AG20443 (cell line): Measurements from ENCODE around the gene KCNK6.
"Not testable (repeated sequence)": the region's sequence is repeated elsewhere in the genome, so short reads cannot be mapped to it uniquely, and the experiment has no call there.

Source experiments
- DNase-seq: peaks from one replicate; pipeline ENCODE4 v3.0.0; 2012; ENCODE audit warnings: low spot score, mixed read lengths

The KCNK6 gene

GRCh38 chr19:38324431-38324830 is 4.8 kb downstream of the KCNK6 start:
- DNase-seq = no peak

DNA sequence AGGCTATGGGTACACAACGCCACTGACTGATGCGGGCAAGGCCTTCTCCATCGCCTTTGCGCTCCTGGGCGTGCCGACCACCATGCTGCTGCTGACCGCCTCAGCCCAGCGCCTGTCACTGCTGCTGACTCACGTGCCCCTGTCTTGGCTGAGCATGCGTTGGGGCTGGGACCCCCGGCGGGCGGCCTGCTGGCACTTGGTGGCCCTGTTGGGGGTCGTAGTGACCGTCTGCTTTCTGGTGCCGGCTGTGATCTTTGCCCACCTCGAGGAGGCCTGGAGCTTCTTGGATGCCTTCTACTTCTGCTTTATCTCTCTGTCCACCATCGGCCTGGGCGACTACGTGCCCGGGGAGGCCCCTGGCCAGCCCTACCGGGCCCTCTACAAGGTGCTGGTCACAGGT is 6.9 kb downstream of the KCNK6 start:
- DNase-seq = no peak

- no peak for DNase-seq
Observed at GRCh38 chr19:38329651-38330050, 10.0 kb downstream of the KCNK6 start.

- DNase-seq = no peak
Observed at GRCh38 chr19:38331728-38332127, 12.1 kb downstream of the KCNK6 start.

GRCh38 chr19:38333245-38333644 is 13.6 kb downstream of the KCNK6 start:
- no peak for DNase-seq

GRCh38 chr19:38335949-38336637 is 16.4 kb downstream of the KCNK6 start:
- peak; percentile 95 for DNase-seq

DNA sequence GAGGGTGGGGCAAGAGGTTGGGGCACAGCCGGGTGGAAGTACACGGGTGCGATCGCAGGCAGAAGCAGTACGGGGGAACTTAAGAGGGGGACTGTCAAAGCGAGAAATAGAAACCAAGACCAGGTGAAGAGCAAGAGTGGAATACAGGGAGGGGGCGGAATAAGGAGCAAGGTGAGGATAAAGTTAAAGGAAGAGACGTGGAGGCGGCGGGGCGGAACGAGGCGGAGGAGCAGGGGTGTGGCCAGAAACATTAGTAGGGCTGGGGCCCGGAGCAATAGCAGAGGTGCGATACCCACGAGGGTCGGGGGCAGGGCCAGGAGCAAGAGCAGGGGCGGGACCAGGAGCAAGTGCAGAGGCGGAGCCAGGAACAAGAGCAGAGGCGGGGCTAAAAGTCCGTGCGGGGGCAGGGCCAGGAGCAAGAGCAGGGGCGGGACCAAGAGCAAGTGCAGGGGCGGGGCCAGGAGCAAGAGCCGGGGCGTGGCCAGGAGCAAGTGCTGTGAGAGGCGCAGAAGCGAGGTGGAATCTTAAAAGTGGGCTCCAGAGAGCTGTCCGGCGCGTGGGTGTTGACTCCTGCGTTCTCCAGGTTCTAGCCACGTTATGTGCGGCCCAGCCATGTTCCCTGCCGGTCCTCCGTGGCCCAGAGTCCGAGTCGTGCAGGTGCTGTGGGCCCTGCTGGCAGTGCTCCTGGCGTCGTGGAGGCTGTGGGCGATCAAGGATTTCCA is 17.2 kb downstream of the KCNK6 start:
- DNase-seq = peak; percentile 95

DNA sequence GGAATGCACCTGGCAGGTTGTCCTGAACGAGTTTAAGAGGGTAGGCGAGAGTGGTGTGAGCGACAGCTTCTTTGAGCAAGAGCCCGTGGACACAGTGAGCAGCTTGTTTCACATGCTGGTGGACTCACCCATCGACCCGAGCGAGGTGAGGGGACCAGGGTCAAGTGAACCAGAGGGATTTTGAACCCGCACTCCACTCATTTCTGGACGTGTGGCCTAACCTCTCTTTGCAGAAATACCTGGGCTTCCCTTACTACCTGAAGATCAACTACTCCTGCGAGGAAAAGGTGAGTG is 17.7 kb downstream of the KCNK6 start:
- DNase-seq = no peak

GRCh38 chr19:38339011-38339410 is 19.4 kb downstream of the KCNK6 start:
- DNase-seq = not testable (repeated sequence)

DNA sequence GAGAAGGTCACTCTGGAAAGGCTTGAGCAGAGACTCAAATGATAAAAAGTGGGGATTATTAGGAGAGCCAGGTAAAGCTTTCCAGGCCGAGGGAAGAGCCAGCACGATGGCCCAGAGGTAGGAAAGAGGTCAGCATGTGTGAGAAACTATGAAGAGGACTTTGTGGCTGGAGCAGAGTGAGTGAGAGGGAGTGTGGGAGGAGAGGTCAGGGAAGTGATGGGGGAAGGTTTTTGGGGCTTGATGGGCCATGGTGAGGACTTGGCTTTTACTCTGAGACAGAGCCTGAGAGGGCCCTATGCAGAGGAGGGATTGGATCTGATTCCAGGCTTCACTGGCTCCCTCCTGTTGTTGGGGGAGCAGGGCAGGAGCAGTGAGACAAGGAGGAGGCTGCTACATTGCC is 21.3 kb downstream of the KCNK6 start:
- DNase-seq = no peak

DNA sequence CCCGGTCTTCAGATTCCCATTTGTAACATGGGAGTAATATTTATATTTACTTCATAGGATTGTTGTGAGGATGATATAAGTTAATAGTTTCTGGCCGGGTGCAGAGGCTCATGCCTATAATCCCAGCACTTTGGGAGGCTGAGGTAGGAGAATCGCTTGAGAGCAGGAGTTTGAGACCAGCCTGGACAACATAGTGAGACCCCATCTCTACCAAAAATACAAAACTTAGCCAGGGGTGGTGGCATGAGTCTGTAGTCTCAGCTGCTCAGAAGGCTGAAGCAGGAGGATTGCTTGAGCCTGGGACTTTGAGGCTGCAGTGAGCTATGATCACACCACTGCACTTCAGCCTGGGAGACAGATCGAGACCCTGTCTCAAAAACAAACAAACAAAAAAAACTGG is 27.2 kb downstream of the KCNK6 start:
- no peak for DNase-seq

DNA sequence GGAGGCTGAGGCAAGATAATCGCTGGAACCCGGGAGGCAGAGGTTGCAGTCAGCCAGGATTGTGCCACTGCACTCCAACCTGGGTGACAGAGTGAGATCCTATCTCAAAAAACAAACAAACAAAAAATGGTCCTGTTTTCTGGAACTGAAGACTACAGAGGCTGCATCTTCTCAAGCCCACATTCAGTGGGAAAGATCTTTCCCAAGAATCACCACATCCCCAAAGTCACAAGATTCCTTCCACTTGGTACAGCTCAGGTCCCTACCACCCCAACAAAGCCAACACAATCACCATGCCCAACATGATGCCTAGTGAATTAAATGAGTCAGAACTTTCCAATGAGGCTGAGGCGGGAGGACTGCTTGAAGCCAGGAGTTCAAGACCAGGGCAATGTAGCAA is 31.2 kb downstream of the KCNK6 start:
- no peak for DNase-seq

- no peak for DNase-seq
Observed at GRCh38 chr19:38351865-38352395, 32.3 kb downstream of the KCNK6 start.

DNA sequence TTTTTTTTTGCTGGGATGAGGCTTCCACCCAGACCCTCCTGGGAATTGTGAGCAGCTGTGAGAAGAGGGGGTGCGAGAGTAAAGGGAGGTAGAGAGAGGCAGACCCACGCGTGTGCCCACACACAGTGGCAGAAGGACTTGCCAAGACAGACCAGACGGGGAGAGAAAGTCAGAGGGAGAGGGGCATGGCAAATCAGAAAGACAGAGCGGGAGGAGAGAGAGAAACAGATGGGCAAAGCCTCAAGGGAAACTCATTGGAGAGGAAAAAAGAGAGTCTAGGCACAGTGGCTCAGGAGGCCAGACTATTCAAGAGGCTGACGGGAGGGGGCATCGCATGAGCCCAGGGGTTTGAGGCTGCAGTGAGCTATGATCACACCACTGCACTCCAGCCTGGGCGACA is 33.0 kb downstream of the KCNK6 start:
- DNase-seq = no peak

GRCh38 chr19:38355728-38356725 is 36.4 kb downstream of the KCNK6 start:
- DNase-seq = no peak

DNA sequence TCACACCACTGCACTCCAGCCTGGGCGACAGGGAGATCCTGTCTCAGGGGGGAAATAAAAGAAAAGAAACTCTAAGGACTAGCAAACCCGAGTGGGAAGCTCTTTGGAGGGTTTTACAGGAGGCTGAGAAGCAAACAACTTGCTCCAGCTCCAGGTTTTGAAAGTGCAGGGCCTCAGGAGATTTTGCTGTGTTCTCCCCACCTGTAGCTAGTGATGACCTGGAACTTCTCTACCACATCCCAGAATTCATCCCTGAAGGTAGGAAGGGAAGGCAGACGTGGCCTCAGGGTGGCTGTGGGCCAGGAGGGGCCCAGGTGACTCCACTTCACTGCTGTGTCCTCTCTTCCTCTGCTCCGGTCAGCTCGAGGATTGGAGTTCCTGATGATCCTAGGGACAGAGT is 38.4 kb downstream of the KCNK6 start:
- DNase-seq = no peak

DNA sequence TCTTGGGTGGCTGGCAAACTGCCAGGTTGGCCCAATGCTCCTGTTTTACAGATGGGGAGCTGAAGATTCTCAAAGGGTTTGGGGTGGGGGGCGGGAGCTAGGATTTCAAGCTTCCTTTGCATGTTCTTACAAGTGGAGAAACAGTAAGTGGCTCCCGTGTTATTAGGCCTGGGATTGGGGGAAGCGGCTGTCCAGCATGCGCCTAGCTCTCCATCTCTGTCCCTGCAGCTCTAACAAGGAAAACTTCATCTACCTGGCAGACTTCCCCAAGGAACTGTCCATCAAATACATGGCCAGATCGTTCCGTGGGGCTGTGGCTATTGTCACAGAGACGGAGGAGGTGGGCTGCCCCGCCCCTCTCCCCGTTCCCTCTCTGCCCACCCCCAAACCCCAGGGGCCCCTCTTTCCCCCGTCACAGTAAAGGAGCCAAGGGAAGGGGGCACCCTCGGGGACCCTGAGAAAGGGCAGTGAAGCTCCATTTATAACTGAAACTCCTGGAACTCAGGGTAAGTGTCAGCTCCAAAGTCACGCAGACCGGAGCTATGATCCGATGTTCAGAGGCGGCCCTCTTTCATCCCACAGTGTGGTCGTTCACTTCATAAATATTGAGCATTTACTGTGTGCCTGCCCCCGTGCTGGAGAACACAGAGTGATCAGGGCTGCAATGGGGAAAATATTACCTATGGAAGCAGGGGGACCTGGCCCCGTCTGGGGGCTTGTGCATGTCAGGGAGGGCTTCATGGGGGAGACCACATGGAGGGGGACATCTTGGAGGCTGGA is 39.8 kb downstream of the KCNK6 start:
- no peak for DNase-seq

- no peak for DNase-seq
Observed at GRCh38 chr19:38360351-38360750, 40.7 kb downstream of the KCNK6 start.

DNA sequence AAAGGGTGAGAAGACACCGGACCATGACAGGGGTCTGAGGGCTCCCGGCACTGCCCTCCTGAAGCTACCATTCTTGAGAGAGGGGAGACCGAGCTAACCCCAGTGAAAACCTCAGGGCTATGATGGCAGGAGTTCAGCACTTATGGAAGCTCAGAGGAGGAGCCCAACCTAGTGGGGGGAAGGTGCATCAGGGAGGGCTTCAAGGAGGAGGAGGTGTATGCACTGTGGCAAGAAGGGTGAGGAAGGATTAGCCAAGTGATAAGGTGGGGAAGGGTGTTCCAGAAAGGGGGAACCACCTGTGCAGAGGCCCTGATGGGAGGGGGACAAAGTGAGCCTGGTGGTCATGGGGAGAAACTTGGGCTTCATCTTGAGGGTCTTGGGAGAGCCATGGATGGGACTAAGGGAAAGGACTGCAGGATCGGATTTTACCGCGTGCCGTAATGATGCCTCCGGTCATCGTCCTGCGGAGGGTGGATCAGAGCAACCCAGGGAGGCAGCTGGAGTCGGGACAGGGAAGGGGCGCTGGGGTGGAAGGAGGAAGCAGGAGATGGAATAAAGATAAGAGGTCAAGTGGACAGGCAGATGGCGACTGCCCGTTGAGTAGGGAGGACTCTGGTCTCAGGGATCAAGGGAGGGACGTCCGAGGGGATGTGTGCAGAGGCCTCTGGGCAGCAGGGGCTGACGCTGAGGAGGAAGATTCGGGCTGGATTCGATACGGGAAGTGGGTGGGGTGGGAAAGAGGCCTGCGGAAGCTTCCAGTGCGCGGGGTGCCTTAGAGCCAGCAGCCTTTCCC is 41.4 kb downstream of the KCNK6 start:
- no peak for DNase-seq

DNA sequence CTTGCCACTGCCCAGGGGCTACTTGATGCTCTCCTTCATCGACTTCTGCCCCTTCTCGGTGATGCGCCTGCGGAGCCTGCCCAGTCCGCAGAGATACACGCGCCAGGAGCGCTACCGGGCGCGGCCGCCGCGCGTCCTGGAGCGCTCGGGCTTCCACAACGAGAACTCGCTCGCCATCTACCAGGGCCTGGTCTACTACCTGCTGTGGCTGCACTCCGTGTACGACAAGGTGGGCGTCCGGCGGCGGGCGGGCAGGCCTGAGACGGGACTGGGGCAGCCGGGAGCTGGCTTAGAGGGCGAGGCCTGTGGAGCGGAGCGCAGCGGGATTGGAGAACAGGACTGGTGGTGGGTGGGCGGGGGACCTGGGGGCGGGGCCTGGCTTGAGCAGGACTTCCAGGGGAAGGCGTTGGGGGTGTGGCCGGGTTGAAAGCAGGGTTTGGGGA is 42.0 kb downstream of the KCNK6 start:
- DNase-seq = peak; percentile 91
